Hepatocyte (in vitro differentiated cells): Measurements from ENCODE around the gene ETV3.

Source experiments
- EZH2 ChIP-seq: fragments of 200-600 bp; sonication (generic); IDR thresholded peaks from 2 replicates; pipeline ENCODE4 v1.6.1; 2016; ENCODE audit warnings: antibody characterized with exemption, mild to moderate bottlenecking, borderline replicate concordance
- EZH2phosphoT487 ChIP-seq: fragments of 200-600 bp; sonication (generic); IDR thresholded peaks from one replicate; pipeline ENCODE4 v1.6.1; 2018; ENCODE audit warnings: antibody characterized with exemption, mild to moderate bottlenecking, low read depth, moderate library complexity; ENCODE audit not compliant: unreplicated experiment, severe bottlenecking
- TF ChIP-seq, protein P1 (sequence below): fragments of 200-600 bp; sonication (generic); IDR thresholded peaks from 2 replicates; pipeline ENCODE4 v1.5.1; 2016; ENCODE audit warnings: antibody characterized with exemption, mild to moderate bottlenecking; ENCODE audit not compliant: poor library complexity

GRCh38 chr1:157124855-157125254 is 13.3 kb downstream of the ETV3 start:
- TF ChIP-seq, protein P1, sequence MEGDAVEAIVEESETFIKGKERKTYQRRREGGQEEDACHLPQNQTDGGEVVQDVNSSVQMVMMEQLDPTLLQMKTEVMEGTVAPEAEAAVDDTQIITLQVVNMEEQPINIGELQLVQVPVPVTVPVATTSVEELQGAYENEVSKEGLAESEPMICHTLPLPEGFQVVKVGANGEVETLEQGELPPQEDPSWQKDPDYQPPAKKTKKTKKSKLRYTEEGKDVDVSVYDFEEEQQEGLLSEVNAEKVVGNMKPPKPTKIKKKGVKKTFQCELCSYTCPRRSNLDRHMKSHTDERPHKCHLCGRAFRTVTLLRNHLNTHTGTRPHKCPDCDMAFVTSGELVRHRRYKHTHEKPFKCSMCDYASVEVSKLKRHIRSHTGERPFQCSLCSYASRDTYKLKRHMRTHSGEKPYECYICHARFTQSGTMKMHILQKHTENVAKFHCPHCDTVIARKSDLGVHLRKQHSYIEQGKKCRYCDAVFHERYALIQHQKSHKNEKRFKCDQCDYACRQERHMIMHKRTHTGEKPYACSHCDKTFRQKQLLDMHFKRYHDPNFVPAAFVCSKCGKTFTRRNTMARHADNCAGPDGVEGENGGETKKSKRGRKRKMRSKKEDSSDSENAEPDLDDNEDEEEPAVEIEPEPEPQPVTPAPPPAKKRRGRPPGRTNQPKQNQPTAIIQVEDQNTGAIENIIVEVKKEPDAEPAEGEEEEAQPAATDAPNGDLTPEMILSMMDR, result no peak
- TF ChIP-seq EZH2, result no peak
- no peak for TF ChIP-seq EZH2phosphoT487
